Measurements from ENCODE around the gene PDCD7. TPM values are rescaled to one million over a fixed set of nuclear protein-coding genes. Genes with fewer than 3 reads are reported as not detected.

PDCD7 gene
- total RNA-seq, 4 donors from 2014 or later, result 26.4 to 70.7 (median 30.4) TPM

DNA sequence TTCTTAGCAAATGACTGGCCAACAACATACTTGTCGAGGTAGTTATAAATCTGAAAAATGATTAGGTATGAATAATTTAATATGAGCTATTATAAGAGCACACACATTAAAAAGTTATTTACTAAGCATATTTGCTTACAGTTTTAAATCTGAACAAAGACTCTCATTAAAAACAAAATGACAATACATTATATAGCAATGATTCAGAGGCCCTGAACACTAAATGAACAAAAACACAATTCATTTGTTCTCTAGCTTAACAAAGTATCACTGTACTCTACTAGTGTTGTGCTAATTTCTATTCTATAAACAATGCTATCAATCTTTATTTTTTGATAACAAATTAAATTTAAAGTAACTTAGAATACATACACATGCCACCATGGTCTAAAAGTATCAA is 30.5 kb upstream of the PDCD7 start:
- Histone ChIP-seq H3K27me3 (no peaks in the 10 kb centered on the region), H3K9me3 (no peaks in the 10 kb centered on the region), H3K4me3 (no peak overlapping the region), H3K27ac (no peak overlapping the region), H3K36me3 (peaks cover 0 to 71% of the 10 kb centered on the region in 2 donors), H3K4me1 (peaks cover 0 to 29% (median 2%) of the 10 kb centered on the region in 3 donors)
- WGBS, 2 donors (ENCODE audit: low coverage in 1 of 2), result 45 to 68% methylated on average over 1 of the region's 1 CpG
- ATAC-seq, result no peak
- TF ChIP-seq EP300 (IDR thresholded peaks at IDR 0.05), result no peak
- no peak for TF ChIP-seq POLR2A (IDR thresholded peaks at IDR 0.05)
- no peak for TF ChIP-seq POLR2AphosphoS5 (IDR thresholded peaks at IDR 0.05)
- TF ChIP-seq, protein P1, sequence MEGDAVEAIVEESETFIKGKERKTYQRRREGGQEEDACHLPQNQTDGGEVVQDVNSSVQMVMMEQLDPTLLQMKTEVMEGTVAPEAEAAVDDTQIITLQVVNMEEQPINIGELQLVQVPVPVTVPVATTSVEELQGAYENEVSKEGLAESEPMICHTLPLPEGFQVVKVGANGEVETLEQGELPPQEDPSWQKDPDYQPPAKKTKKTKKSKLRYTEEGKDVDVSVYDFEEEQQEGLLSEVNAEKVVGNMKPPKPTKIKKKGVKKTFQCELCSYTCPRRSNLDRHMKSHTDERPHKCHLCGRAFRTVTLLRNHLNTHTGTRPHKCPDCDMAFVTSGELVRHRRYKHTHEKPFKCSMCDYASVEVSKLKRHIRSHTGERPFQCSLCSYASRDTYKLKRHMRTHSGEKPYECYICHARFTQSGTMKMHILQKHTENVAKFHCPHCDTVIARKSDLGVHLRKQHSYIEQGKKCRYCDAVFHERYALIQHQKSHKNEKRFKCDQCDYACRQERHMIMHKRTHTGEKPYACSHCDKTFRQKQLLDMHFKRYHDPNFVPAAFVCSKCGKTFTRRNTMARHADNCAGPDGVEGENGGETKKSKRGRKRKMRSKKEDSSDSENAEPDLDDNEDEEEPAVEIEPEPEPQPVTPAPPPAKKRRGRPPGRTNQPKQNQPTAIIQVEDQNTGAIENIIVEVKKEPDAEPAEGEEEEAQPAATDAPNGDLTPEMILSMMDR (IDR thresholded peaks at IDR 0.05), result no peak

DNA sequence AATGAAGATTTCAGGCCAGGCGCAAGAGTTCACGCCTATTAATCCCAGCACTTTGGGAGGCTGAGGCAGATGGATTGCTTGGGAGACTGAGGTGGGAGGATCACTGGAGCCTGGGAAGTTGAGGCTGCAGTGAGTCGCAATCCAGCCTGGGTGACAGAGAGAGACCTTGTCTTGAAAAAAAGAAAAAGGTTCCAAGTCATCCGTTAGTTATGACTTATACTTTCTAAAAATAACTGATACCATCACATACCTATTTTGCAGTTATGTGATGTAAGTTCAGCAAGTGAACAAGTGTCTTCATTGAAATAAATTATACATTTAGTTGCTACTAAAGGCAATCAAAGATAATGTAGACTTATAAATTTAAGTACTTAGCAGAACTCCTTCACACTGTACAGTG is 29.4 kb upstream of the PDCD7 start:
- Histone ChIP-seq H3K4me1 (peaks cover 0 to 29% (median 2%) of the 10 kb centered on the region in 3 donors), H3K27me3 (no peaks in the 10 kb centered on the region), H3K27ac (no peak overlapping the region), H3K4me3 (no peak overlapping the region), H3K36me3 (peaks cover 0 to 74% of the 10 kb centered on the region in 2 donors), H3K9me3 (no peaks in the 10 kb centered on the region)
- 71% methylated on average over 4 of the region's 4 CpGs for WGBS, 2 donors (ENCODE audit: low coverage in 1 of 2)
- no peak for ATAC-seq
- TF ChIP-seq POLR2AphosphoS5 (IDR thresholded peaks at IDR 0.05), result no peak
- TF ChIP-seq POLR2A (IDR thresholded peaks at IDR 0.05), result no peak
- TF ChIP-seq, protein P1 (IDR thresholded peaks at IDR 0.05), result no peak
- no peak for TF ChIP-seq EP300 (IDR thresholded peaks at IDR 0.05)

DNA sequence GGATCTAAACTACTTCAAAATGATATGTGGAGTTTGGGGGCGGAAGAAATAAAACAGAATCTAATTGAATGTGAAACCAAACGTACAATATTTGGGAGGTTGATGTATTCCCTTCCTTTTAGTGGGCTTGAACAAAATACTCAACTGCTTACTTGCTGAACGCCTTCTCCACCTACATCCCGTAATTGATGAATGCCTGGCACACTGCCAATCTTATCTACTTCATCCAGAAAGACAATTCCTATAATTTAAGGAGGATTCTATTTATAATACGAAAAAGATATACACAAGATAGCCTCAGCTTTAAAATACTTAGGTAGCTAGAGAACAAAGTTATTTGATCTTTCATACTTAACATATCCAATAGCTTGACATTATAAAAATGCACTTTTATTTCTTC is 23.1 kb upstream of the PDCD7 start:
- Histone ChIP-seq H3K27me3 (no peaks in the 10 kb centered on the region), H3K36me3 (peaks cover 13 to 91% of the 10 kb centered on the region in 2 donors), H3K4me1 (no peaks in the 10 kb centered on the region), H3K9me3 (no peaks in the 10 kb centered on the region), H3K27ac (no peak overlapping the region), H3K4me3 (no peak overlapping the region)
- no peak for TF ChIP-seq POLR2A (IDR thresholded peaks at IDR 0.05)
- ATAC-seq, result no peak
- WGBS, 2 donors (ENCODE audit: low coverage in 1 of 2), result 35 to 55% methylated on average over 5 of the region's 5 CpGs

DNA sequence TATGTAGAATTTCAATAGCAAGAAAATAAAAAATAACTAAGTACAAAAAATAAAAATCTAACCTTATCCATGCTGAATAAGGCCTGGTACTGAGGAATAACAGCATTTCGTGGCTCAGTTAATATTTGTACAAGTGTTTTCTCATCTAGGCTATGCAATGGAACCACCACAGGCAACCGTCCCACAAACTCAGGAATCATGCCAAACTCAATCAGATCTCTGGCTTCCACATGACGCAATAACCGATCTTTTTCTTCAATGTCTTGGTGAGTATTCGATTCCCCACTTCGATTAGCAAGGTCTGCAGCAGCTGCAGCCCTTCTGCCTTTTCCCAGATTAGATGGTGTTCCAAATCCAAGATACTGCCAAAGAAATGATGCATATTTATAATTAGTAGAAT is 21.1 kb upstream of the PDCD7 start:
- Histone ChIP-seq H3K27ac (no peak overlapping the region), H3K27me3 (no peaks in the 10 kb centered on the region), H3K9me3 (no peaks in the 10 kb centered on the region), H3K36me3 (peaks cover 13 to 96% of the 10 kb centered on the region in 2 donors), H3K4me3 (no peak overlapping the region), H3K4me1 (no peaks in the 10 kb centered on the region)
- TF ChIP-seq POLR2AphosphoS5 (IDR thresholded peaks at IDR 0.05) (no peak), POLR2A (IDR thresholded peaks at IDR 0.05) (no peak), EP300 (IDR thresholded peaks at IDR 0.05) (no peak)
- TF ChIP-seq, protein P1 (IDR thresholded peaks at IDR 0.05), result no peak
- WGBS, 2 donors (ENCODE audit: low coverage in 1 of 2), result 75 to 79% methylated on average over 6 of the region's 6 CpGs
- ATAC-seq, result no peak

DNA sequence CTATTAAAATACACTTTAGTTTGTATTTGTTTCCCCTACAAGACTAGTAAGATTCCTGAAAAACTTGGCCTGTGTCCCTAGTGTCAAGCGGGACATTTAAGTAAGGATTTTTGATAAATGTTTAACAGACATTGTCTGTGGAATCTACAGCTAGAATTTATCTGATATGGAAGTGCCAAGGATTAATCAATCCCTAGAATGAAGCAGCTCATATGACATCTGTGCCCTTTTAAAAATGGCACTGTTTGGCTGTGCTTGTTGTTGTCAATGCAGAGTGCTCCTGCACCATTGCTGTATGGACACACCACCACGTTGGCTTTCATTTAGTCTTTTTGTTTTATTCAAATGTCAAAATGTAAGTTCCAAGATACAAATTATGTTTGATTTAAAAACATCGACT is 14.3 kb upstream of the PDCD7 start:
- no peak overlapping the region for H3K27ac ChIP-seq
- H3K36me3 ChIP-seq, result peaks cover 0 to 61% of the 10 kb centered on the region in 2 donors
- H3K9me3 ChIP-seq, result no peaks in the 10 kb centered on the region
- 35 to 52% methylated on average over 2 to 3 of the region's 3 CpGs for WGBS, 2 donors (ENCODE audit: low coverage in 1 of 2)
- H3K4me3 ChIP-seq, result no peak overlapping the region
- H3K4me1 ChIP-seq, result no peaks in the 10 kb centered on the region
- no peak for TF ChIP-seq POLR2A (IDR thresholded peaks at IDR 0.05)
- no peak for TF ChIP-seq POLR2AphosphoS5 (IDR thresholded peaks at IDR 0.05)
- no peak for TF ChIP-seq EP300 (IDR thresholded peaks at IDR 0.05)
- TF ChIP-seq, protein P1 (IDR thresholded peaks at IDR 0.05), result no peak
- no peak for ATAC-seq
- no peaks in the 10 kb centered on the region for H3K27me3 ChIP-seq
